Right renal cortex interstitium (tissue), 3 donors: ENCODE measurements around the gene ZBTB8OS. TPM values are rescaled to one million over a fixed set of nuclear protein-coding genes. Genes with fewer than 3 reads are reported as not detected.
"Not testable (repeated sequence)": the region's sequence is repeated elsewhere in the genome, so short reads cannot be mapped to it uniquely, and the experiment has no call there.

Experiments used
- DNase-seq, 3 donors: peaks; one replicate each; pipeline ENCODE4 v3.0.0-alpha.2; 2013; ENCODE audit warnings: low read depth in 3 of 3, low spot score in 2 of 3
- polyA plus RNA-seq, 3 donors: library from polyadenylated mRNA; unstranded; fragments of 120-200 nt; gene quantifications; one replicate each; pipeline ENCODE4 v1.2.1, GENCODE V29; 2013; ENCODE audit not compliant: insufficient read length in 3 of 3

The ZBTB8OS gene
- polyA plus RNA-seq, 3 donors, result 38.7 to 48.6 (median 48.0) TPM

DNA sequence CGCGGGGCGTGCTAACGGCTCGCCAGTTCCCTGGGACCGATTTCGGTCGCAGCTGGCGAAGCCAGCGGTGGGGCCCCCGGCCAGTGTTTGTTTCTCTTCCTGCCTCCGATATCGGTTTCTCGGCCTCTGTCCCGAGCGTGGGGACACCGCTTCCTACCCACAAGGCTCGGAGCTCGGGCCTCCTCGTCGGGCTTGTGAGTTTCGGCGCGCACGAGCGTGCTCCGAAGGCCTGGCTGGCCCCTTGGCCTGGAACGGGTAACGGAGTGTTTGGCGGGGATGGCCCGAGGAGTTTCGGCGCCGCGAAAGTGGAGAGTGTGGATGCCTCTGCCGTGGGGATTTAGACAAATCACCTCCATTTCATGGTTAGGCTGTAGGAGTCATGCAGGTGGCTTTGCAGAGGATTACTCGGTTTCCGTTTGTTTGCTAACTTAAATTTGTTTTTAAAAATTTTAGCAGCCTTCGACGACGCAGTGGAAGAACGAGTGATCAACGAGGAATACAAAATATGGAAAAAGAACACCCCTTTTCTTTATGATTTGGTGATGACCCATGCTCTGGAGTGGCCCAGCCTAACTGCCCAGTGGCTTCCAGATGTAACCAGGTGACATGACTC is 1.2 kb upstream of the ZBTB8OS start:
- DNase-seq, result peak in 1 of 3 donors; percentile 61

DNA sequence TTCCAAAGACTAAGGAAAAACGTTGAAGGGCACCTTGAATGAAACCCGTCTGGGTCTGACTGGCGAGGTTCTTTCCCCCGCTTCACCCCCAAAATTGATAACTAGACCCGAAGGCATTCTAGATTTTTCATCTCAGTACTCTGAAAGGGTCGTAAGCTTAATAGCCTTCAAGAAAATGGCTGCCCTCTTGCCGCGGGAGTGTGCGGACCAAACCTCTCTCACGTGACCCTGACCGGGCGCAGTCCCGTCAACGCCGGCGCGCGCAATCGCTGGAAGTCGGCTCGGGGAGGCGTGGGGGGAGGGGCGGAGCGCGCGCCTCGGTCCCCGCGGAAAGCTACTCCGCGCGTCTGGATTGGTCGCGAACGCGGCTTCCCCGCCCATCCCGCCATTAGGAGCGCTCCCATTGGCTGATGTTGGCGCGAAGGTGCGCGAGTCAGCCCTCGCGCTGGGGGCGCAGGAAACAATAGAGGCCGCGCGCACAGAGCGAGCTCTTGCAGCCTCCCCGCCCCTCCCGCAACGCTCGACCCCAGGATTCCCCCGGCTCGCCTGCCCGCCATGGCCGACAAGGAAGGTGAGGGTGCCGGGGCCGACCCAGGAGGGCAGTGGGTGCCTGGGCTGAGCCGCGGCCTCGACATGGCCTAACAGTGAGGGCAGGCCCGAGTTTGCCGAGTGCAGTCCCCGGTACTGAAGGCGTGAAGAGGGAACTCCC is 556 bp upstream of the ZBTB8OS start, which contains the start of gene RBBP4:
Gene RBBP4 (plus strand): TSS at position 457 of the 709 bp plus-strand sequence. CDS start 99 bp downstream, at position 556.
- peak; percentile 91 to 93 (median 93) for DNase-seq

DNA sequence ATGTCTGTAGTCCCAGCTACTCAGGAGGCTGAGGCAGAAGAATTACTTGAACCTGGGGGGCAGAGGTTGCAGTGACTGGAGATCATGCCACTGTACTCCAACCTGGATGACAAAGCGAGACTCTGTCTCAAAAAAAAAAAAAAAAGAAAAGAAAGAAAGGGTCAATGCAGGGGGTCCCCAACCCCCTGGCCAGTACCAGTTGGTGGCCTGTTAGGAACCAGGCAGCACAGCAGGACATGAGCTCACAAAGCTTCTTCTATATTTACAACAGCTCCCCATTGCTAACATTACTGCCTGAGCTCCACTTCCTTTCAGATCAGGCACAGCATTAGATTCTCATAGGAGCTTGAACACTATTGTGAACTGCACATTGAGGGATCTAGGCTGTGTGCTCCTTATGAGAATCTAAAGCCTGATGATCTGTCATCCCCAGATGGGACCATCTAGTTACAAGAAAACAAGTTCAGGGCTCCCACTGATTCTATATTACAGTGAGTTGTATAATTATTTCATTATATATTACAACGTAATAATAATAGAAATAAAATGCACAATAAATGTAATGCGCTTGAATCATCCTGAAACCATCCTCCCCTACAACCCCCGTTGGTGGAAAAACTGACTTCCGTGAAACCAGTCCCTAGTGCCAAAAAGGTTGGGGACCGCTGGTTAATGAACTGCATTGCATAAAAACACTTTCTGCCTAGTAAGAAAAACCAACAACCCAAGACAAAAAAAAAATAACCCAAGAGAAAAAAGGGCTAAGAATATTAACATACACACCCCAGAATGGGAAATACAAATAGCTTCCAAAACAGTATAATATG is 2.8 kb downstream of the ZBTB8OS start:
- no peak for DNase-seq

DNA sequence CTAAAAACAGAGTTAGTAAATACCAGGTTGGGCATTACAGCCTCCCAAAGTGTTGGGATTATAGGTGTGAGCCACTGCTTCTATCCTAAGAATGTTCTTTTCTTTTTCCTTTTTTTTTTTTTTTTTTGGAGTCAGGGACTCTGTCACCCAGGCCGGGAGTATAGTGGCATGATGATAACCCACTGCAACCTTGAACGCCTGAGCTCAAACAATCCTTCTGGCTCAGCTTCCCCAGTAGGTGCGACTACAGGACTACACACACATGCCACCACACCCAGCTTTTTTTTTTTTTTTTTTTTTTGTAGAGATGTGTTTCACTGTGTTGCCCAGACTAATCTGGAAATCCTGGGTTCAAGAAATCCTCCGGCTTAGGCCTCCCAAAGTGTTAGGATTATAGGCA is 5.9 kb downstream of the ZBTB8OS start:
- DNase-seq, result no peak

DNA sequence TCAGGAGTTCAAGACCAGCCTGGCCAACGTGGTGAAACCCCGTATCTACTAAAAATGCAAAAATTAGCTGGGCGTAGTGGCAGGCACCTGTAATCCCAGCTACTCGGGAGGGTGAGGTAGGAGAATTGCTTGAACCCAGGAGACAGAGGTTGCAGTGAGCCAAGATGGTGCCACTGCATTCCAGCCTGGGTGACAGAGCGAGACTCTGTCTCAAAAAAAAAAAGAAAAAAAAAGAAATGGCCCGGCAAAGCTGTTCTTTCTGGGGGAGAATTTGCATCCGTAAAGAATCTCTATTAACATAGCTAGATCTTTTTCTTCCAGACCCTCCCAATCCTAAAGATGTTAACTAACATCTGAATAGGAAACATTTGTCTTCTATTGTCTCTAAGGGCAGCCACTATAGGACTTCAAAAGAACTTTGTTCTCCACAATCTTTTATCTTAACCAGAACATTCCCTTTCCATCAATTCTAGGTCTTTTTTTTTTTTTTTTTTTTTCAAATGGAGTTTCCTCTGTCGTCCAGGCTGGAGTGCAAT is 8.0 kb downstream of the ZBTB8OS start:
- DNase-seq, result not testable (repeated sequence)

DNA sequence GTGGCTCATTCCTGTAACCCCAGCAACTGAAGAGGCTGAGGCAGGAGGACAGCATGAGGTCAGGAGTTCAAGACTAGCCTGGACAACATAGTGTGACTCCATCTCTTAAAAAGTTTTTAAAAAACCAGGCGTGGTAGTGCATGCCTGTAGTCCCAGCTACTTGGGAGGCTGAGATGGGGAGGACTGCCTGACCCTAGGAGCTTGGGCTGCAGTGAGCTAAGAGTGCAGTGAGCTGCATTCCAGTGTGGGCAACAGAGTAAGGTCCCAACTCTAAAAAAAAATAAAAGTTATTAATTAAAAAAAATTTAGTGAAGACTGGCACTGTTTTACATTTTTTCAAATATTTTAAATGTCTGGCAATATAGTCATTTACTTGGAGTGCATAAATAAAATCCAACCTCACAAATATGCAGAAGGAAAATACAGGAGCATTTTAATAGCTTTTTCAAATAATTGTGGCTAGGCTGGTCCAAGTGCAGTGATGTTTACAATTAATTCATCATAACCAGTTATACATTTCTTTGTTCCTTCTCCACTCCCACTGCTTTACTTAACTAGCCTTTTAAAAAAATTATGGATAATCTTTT is 10.8 kb downstream of the ZBTB8OS start:
- no peak for DNase-seq

DNA sequence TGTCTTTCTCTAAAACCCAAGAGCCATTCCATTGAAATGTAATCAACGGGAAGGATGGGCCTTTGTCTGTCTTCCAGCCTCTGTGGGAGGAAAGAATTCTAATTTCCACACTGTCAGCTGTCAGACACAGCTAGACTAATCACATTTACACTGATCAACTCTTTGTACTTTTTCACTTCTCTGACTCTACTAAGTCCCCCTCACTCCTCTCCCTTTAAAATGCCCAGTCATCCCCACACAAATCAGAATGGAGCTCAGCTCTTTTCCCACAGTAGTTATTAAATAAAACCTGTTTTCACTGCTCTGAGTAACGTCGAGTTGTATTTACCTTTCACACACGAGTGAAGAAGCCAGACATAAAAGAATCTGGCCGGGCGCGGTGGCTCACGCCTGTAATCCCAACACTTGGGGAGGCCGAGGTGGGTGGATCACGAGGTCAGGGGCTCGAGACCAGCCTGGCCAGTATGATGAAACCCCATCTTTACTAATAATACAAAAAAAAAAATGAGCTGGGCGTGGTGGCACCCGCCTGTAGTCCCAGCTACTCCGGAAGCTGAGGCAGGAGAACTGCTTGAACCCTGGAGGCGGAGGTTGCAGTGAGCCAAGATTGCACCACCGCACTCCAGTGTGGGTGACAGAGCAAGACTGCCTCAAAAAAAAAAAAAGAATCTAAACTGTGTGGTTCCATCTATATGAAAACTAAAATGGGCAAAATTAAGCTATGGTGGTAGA is 13.3 kb downstream of the ZBTB8OS start:
- DNase-seq, result no peak

DNA sequence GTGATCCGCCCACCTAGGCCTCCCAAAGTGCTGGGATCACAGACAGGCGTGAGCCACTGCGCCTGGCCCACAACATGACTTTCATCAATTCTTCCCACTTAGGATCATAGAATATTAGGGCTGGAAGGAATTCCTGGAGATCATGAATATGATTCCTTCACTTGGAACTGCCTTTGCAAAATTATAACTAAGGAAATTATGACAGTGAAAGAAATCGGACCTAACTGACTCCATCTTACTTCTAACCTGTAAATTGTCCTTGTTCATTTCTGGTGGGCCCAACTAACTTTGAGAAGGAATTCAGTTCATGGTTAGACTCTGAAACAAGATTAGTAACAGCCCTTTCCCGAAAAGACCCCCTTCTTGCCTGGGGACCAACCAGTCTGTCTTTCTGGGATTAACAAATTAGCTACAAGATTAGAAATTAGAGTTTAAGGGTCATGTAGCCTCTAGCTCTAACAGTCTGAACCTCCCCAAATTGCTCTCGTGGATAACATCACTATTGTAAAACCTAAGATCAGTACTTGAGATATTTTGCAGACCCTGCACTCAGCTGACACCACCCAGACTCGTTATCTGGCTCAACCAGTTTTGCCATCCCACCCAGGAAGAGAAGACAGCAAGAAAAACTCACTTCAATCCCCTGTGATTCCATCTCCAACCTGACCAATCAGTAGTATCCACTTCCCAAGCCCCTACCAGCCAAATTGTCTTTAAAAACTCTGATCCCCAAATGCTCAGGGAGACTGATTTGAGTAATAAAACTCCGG is 14.7 kb downstream of the ZBTB8OS start:
- no peak for DNase-seq

DNA sequence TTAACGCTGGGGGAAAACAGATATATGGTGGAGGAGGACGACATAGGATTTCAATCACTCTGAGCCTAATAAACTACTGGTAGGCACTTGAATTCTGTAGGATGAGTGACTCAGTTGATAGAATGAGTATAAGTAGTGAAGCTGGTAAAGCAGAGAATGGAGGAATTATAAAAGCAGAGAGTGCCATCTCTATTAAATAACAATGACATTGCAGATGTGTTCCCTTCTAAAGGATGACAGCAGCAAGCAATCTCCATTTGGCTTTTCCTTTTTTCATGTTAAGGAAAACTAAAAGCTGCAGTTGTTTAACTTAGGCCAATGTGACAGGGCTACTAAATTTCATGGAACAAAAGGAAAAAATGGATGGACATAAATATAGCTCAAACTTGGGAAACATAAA is 17.5 kb downstream of the ZBTB8OS start:
- no peak for DNase-seq

DNA sequence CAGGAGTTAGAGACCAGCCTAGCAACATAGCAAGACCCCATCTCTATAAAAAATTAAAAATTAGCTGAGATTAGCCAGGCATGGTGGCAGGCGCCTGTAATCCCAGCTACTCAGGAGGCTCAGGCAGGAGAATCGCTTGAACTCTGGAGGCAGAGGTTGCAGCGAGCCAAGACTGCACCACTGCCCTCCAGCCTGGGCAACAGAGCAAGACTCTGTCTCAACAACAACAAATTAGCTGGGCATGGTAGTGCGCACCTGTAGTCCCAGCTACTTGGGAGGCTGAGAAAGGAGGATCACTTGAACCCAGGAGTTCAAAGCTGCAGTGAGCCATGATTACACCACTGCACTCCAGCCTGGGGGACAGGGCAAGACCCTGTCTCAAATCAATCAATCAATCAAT is 20.2 kb downstream of the ZBTB8OS start:
- DNase-seq, result not testable (repeated sequence)

DNA sequence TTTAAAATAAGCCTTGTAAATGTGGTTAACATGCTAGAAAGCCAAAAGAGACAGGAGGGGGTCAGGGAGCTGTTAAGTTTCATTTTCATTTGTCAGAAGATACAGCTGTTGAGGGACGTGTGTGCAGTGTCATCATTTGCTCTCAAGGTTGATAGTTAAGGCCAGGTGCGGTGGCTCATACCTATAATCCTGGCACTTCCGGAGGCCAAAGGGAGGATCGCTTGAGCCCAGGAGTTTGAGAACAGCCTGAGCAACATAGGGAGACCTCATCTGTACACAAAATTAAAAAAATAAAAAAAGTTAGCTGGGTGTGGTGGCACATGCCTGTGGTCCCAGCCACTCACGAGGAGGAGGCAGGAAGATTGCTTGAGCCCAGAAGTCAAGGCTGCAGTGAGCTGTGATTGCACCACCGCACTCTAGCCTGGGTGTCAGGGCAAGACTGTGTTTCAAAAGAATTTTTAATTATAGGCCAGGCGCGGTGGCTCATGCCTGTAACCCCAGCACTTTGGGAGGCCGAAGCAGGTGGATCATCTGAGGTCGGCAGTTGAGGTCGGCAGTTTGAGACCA is 22.7 kb downstream of the ZBTB8OS start:
- DNase-seq, result no peak

DNA sequence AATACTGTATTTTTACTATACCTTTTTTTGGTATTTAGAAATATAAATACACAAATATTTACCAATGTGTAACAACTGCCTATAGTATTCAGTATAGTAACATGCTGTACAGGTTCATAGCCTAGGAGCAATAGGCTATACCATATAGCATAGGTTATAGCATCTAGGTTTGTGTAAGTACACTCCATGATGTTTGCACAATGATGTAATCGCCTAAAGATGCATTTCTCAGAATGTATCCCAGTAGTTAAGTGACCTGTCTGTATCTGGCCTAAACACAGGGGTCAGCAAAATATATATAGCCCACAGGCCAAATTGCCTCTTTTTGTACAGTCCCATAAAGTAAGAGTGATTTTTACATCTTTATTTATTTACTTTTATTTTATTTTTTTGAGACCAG is 24.2 kb downstream of the ZBTB8OS start:
- no peak for DNase-seq

DNA sequence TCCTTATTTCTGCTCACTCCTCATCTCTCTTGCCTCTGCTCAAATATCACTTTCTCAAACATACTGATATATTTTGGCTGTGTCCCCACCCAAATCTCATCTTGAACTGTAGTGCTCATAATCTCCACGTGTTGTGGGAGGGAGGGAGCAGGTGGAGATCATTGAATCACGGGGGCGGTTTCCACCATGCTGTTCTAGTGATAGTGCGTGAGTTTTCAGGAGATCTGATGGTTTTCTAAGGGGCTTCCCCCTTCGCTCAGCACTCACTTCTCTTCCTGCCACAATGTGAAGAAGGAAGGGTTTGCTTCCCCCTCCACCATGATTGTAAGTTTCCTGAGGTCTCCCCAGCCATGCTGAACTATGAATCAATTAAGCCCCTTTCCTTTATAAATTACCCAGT is 26.6 kb downstream of the ZBTB8OS start:
- DNase-seq, result no peak

DNA sequence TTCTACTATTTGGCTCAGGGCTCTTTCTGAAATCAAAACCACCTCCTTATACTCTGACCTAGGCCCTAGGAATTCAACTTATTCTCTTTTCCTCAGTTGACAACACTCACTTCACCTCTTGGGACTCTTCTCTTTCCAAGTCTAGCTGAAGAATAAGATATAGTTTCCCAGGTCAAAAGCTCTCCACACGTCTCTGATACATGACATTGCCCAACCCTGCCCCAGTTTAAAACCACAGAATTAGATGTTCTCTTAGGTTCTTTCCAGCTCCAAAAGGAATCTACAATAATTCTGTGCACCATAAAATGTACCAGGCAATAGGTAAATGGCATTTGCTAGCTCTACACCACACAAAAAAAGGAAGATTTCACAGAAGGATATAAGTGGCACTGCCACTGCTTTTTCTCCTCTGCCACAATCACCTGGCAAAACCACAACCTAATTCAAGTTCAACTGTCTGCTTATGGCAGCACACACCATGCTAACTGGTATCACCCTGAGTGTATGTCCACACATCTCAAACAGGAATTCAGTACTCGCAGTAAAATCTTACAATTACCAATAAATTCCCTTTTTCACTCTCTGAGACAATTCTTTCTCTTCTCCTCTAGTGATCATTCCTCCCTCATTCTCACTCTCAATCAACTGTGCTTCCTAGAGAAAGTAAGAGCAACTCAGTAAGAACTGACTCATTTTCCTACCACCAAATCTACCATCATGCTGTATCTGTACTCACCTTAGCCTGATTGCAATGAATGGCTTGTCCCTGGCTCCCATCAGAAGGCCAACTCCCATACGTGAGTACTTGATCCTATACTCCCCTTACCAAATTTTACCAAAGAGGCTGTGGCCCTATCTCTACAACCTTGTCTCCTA is 27.3 kb downstream of the ZBTB8OS start:
- DNase-seq, result no peak

DNA sequence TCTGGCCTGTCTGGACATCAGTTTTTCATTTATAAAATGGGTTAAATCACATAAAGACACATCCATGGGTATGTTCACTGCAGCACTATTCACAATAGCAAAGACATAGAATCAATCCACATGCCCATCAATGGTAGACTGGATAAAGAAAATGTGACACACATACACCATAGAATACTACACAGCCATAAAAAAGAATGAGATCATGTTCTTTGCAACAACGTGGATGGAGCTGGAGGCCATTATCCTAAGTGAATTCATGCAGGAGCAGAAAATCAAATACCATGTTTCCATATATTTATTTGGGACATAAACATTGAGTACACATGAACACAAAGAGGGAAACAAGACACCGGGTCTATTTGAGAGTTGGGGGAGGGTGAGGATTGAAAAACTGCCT is 28.1 kb downstream of the ZBTB8OS start:
- DNase-seq, result no peak

DNA sequence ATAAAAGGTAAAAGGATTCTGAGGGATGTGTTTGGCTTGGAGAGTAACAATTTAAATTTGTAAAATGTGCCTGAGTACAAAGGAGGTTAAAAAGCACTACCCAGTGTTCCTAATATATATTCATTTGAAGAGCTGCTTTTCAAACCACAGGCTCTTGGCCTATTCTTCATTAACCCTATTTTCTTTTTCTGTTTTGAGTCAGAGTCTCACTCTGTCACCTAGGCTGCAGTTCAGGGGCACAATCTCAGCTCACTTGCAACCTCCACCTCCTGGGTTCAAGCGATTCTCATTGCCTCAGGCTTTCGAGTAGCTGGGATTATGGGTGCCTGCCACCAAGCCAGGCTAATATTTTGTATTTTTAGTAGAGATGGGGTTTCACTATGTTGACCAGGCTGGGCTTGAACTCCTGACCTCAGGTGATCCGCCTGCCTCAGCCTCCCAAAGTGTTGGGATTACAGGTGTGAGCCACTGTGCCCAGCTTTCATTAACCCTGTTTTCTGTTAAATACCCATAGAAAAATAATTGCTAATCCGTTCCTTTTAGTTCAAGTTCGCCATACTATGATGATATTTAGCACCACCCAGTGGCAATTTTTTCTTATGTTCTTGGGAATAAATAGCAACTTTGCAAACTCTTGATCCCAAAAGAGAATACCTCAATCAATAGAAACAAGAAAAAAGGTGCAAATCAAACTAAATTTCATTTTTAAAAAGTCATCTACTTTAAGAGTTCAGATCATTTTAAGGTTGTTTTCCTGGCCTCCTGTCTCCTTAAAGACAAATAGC is 30.5 kb downstream of the ZBTB8OS start:
- DNase-seq, result no peak

DNA sequence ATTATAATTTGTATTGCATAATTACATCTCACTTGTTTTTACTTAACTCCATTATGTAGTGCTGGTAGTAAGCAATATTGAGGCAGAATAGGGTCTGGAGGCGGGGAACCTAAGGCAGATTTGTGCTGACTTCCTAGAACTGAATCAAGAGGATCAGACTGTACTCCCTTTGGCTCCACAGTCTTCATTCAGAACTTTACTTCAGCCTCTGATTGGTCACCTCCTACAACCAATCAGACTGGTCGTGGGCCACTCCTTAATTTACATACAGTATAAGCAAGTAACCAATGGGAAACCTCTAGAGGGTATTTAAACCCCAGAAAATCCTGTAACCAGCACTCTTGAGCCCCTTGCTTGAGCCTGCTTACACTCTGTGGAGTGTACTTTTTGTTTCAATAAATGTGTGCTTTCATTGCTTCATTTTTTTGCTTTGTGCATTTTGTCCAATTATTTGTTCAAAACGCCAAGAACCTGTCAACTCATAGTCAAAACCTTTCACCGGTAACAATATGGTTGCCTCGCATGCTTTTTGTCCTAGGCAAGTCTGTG is 31.6 kb downstream of the ZBTB8OS start:
- no peak for DNase-seq
